ENCODE results near the gene SAFB. TPM values are rescaled to one million over a fixed set of nuclear protein-coding genes. Genes with fewer than 3 reads are reported as not detected.

SAFB gene
- total RNA-seq, 1 donor from 2014 or later: 97.1 TPM

- peaks cover 44% of the 10 kb centered on the region for H3K36me3 Mint-ChIP-seq (ENCODE audit: unreplicated experiment)
- no peak overlapping the region for H3K4me3 Mint-ChIP-seq (ENCODE audit: unreplicated experiment)
- H3K4me1 Mint-ChIP-seq (ENCODE audit: unreplicated experiment): peaks cover 29% of the 10 kb centered on the region
- no peaks in the 10 kb centered on the region for H3K9me3 Mint-ChIP-seq (ENCODE audit: unreplicated experiment)
- peak overlapping the region; percentile 10 for H3K27ac Mint-ChIP-seq (ENCODE audit: unreplicated experiment)
- H3K27me3 Mint-ChIP-seq (ENCODE audit: unreplicated experiment): no peaks in the 10 kb centered on the region
- no peak for TF ChIP-seq CTCF (IDR thresholded peaks at IDR 0.05)
- DNase-seq (ENCODE audit: extremely low spot score, unreplicated experiment): no peak
These were observed 5.8 kb upstream of the SAFB start for GRCh38 chr19:5617080-5617479.

- TF ChIP-seq CTCF (IDR thresholded peaks at IDR 0.05): no peak
- Mint-ChIP-seq H3K36me3 (ENCODE audit: unreplicated experiment) (peaks cover 34% of the 10 kb centered on the region), H3K27me3 (ENCODE audit: unreplicated experiment) (no peaks in the 10 kb centered on the region), H3K4me3 (ENCODE audit: unreplicated experiment) (no peak overlapping the region), H3K4me1 (ENCODE audit: unreplicated experiment) (peaks cover 33% of the 10 kb centered on the region), H3K9me3 (ENCODE audit: unreplicated experiment) (no peaks in the 10 kb centered on the region), H3K27ac (ENCODE audit: unreplicated experiment) (no peak overlapping the region)
- no peak for DNase-seq (ENCODE audit: extremely low spot score, unreplicated experiment)
These were observed 4.3 kb upstream of the SAFB start for GRCh38 chr19:5618591-5618990.

- Mint-ChIP-seq H3K36me3 (ENCODE audit: unreplicated experiment) (peaks cover 25% of the 10 kb centered on the region), H3K27me3 (ENCODE audit: unreplicated experiment) (no peaks in the 10 kb centered on the region), H3K4me1 (ENCODE audit: unreplicated experiment) (peaks cover 41% of the 10 kb centered on the region), H3K9me3 (ENCODE audit: unreplicated experiment) (no peaks in the 10 kb centered on the region), H3K27ac (ENCODE audit: unreplicated experiment) (no peak overlapping the region), H3K4me3 (ENCODE audit: unreplicated experiment) (no peak overlapping the region)
- no peak for TF ChIP-seq CTCF (IDR thresholded peaks at IDR 0.05)
- DNase-seq (ENCODE audit: extremely low spot score, unreplicated experiment): no peak
These were observed 2.9 kb upstream of the SAFB start for GRCh38 chr19:5619946-5620345.

GRCh38 chr19:5621311-5621944 lies 1.5 kb upstream of the SAFB start:
- Mint-ChIP-seq H3K4me3 (ENCODE audit: unreplicated experiment) (peak overlapping the region; percentile 100), H3K4me1 (ENCODE audit: unreplicated experiment) (peaks cover 46% of the 10 kb centered on the region), H3K36me3 (ENCODE audit: unreplicated experiment) (peaks cover 24% of the 10 kb centered on the region), H3K9me3 (ENCODE audit: unreplicated experiment) (no peaks in the 10 kb centered on the region), H3K27ac (ENCODE audit: unreplicated experiment) (peak overlapping the region; percentile 85), H3K27me3 (ENCODE audit: unreplicated experiment) (no peaks in the 10 kb centered on the region)
- no peak for DNase-seq (ENCODE audit: extremely low spot score, unreplicated experiment)
- no peak for TF ChIP-seq CTCF (IDR thresholded peaks at IDR 0.05)

GRCh38 chr19:5621945-5622464 lies 878 bp upstream of the SAFB start:
- no peak for DNase-seq (ENCODE audit: extremely low spot score, unreplicated experiment)
- TF ChIP-seq CTCF (IDR thresholded peaks at IDR 0.05): no peak
- no peaks in the 10 kb centered on the region for H3K9me3 Mint-ChIP-seq (ENCODE audit: unreplicated experiment)
- H3K36me3 Mint-ChIP-seq (ENCODE audit: unreplicated experiment): peaks cover 26% of the 10 kb centered on the region
- peak overlapping the region; percentile 100 for H3K4me3 Mint-ChIP-seq (ENCODE audit: unreplicated experiment)
- H3K4me1 Mint-ChIP-seq (ENCODE audit: unreplicated experiment): peaks cover 46% of the 10 kb centered on the region
- no peaks in the 10 kb centered on the region for H3K27me3 Mint-ChIP-seq (ENCODE audit: unreplicated experiment)
- peak overlapping the region; percentile 85 for H3K27ac Mint-ChIP-seq (ENCODE audit: unreplicated experiment)

All from osteocyte (in vitro differentiated cells).